ENCODE results near the gene CDKN2C.

The CDKN2C gene

GRCh38 chr1:50973875-50974617 lies 4.0 kb downstream of the CDKN2C start:
- TF ChIP-seq RAD21 (IDR thresholded peaks at IDR 0.05; ENCODE audit: low read depth) (no peak), NFIC (IDR thresholded peaks at IDR 0.05) (no peak), CREB1 (IDR thresholded peaks at IDR 0.05; ENCODE audit: low read depth) (no peak), FOXM1 (IDR thresholded peaks at IDR 0.05; ENCODE audit: borderline replicate concordance, low read depth) (no peak), TAF1 (IDR thresholded peaks at IDR 0.05; ENCODE audit: low read depth) (no peak), YY1 (IDR thresholded peaks at IDR 0.05; ENCODE audit: low read depth) (no peak), CEBPB (IDR thresholded peaks at IDR 0.05) (no peak), TEAD4 (IDR thresholded peaks at IDR 0.05) (no peak), EP300 (IDR thresholded peaks at IDR 0.05; ENCODE audit: borderline replicate concordance) (no peak)

GRCh38 chr1:50974618-50974935 lies 4.5 kb downstream of the CDKN2C start:
- TF ChIP-seq EGR1 (IDR thresholded peaks at IDR 0.05), result no peak
- TF ChIP-seq RAD21 (IDR thresholded peaks at IDR 0.05; ENCODE audit: low read depth), result no peak
- no peak for TF ChIP-seq CREB1 (IDR thresholded peaks at IDR 0.05; ENCODE audit: low read depth)
- TF ChIP-seq CEBPB (IDR thresholded peaks at IDR 0.05), result no peak
- TF ChIP-seq TCF12 (IDR thresholded peaks at IDR 0.05; ENCODE audit: low read depth), result no peak
- no peak for TF ChIP-seq MAX (IDR thresholded peaks at IDR 0.05)
- TF ChIP-seq NFIC (IDR thresholded peaks at IDR 0.05), result no peak
- no peak for TF ChIP-seq TAF1 (IDR thresholded peaks at IDR 0.05; ENCODE audit: low read depth)
- no peak for TF ChIP-seq ZBTB7A (IDR thresholded peaks at IDR 0.05; ENCODE audit: low read depth)
- TF ChIP-seq REST (IDR thresholded peaks at IDR 0.05; ENCODE audit: low read depth), result no peak
- no peak for TF ChIP-seq YY1 (IDR thresholded peaks at IDR 0.05; ENCODE audit: low read depth)
- TF ChIP-seq FOXM1 (IDR thresholded peaks at IDR 0.05; ENCODE audit: borderline replicate concordance, low read depth), result no peak
- no peak for TF ChIP-seq EP300 (IDR thresholded peaks at IDR 0.05; ENCODE audit: borderline replicate concordance)
- TF ChIP-seq TEAD4 (IDR thresholded peaks at IDR 0.05), result no peak

- TF ChIP-seq EGR1 (IDR thresholded peaks at IDR 0.05), result no peak
- no peak for TF ChIP-seq RAD21 (IDR thresholded peaks at IDR 0.05; ENCODE audit: low read depth)
- TF ChIP-seq ZBTB7A (IDR thresholded peaks at IDR 0.05; ENCODE audit: low read depth), result no peak
- TF ChIP-seq YY1 (IDR thresholded peaks at IDR 0.05; ENCODE audit: low read depth), result no peak
- no peak for TF ChIP-seq MAX (IDR thresholded peaks at IDR 0.05)
- no peak for TF ChIP-seq USF1 (IDR thresholded peaks at IDR 0.05)
- no peak for TF ChIP-seq TAF1 (IDR thresholded peaks at IDR 0.05; ENCODE audit: low read depth)
- TF ChIP-seq FOXM1 (IDR thresholded peaks at IDR 0.05; ENCODE audit: borderline replicate concordance, low read depth), result no peak
Measured at GRCh38 chr1:50975436-50975835, 5.4 kb downstream of the CDKN2C start.

- TF ChIP-seq CEBPB (IDR thresholded peaks at IDR 0.05) (no peak), NFIC (IDR thresholded peaks at IDR 0.05) (no peak), TCF12 (IDR thresholded peaks at IDR 0.05; ENCODE audit: low read depth) (no peak), CREB1 (IDR thresholded peaks at IDR 0.05; ENCODE audit: low read depth) (no peak), EP300 (IDR thresholded peaks at IDR 0.05; ENCODE audit: borderline replicate concordance) (no peak), TEAD4 (IDR thresholded peaks at IDR 0.05) (no peak), EGR1 (IDR thresholded peaks at IDR 0.05) (no peak), USF1 (IDR thresholded peaks at IDR 0.05) (no peak), TAF1 (IDR thresholded peaks at IDR 0.05; ENCODE audit: low read depth) (no peak), RAD21 (IDR thresholded peaks at IDR 0.05; ENCODE audit: low read depth) (no peak), YY1 (IDR thresholded peaks at IDR 0.05; ENCODE audit: low read depth) (no peak), MAX (IDR thresholded peaks at IDR 0.05) (no peak), REST (IDR thresholded peaks at IDR 0.05; ENCODE audit: low read depth) (no peak), ZBTB7A (IDR thresholded peaks at IDR 0.05; ENCODE audit: low read depth) (no peak), FOXM1 (IDR thresholded peaks at IDR 0.05; ENCODE audit: borderline replicate concordance, low read depth) (no peak)
Measured at GRCh38 chr1:50976111-50976889, 6.3 kb downstream of the CDKN2C start.

Measured in Ishikawa (cell line).